ENCODE data around the gene L3MBTL2.

L3MBTL2 gene

DNA sequence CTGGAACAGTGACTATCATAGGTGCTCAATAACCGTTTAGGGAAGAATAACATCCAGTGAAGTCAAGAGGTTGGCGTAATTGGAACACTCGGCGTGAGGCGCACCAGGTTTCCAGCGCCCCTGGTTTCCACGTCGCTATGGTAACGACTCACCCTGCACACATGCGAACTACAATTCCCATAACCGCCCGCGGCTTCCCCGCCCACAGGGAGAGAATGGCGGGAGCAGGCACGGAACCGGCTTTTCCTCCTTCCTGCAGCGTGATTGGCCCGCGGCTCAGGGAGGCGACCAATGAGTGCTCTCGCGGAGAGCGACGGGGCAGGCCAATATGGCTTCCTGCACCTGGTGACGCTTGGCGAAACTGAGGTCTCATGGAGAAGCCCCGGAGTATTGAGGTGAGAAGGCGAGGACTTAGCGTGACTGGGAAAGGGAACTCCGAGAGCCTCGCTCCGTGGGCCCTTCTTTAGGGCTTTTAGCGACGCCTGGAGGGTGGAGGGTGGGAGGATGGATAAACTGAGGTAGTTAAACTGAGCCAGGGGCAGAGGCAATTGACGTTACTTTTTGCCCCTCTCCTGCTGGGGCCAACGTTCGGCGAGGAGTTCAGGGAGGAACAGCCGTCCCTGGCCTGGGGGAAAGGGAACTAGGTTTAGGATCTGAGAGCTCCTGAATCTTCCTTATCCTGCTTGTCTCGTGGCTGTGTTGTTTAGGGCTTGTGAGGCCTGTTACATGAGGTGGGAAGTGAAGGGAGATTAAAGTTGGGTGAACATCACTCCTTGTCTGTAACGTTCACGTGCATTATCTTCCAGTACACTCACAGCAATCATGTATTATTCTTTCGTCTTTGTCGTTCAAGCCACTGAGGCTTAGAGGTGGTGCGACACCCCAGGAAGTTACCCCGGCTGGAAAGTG, at the start of gene L3MBTL2:
L3MBTL2 (plus strand) TSS at position 321 of the 909 bp plus-strand sequence; CDS start at position 372, 51 bp downstream.
- in situ Hi-C loops (cut with HindIII; ENCODE audit: low sequenced_read_pairs), result no loop called here
- TF ChIP-seq, protein P1, sequence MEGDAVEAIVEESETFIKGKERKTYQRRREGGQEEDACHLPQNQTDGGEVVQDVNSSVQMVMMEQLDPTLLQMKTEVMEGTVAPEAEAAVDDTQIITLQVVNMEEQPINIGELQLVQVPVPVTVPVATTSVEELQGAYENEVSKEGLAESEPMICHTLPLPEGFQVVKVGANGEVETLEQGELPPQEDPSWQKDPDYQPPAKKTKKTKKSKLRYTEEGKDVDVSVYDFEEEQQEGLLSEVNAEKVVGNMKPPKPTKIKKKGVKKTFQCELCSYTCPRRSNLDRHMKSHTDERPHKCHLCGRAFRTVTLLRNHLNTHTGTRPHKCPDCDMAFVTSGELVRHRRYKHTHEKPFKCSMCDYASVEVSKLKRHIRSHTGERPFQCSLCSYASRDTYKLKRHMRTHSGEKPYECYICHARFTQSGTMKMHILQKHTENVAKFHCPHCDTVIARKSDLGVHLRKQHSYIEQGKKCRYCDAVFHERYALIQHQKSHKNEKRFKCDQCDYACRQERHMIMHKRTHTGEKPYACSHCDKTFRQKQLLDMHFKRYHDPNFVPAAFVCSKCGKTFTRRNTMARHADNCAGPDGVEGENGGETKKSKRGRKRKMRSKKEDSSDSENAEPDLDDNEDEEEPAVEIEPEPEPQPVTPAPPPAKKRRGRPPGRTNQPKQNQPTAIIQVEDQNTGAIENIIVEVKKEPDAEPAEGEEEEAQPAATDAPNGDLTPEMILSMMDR (IDR thresholded peaks at IDR 0.05; ENCODE audit: low read depth, low read length, missing control alignments), result no peak
- DNase-seq (ENCODE audit: low read depth), result peak; percentile 88

DNA sequence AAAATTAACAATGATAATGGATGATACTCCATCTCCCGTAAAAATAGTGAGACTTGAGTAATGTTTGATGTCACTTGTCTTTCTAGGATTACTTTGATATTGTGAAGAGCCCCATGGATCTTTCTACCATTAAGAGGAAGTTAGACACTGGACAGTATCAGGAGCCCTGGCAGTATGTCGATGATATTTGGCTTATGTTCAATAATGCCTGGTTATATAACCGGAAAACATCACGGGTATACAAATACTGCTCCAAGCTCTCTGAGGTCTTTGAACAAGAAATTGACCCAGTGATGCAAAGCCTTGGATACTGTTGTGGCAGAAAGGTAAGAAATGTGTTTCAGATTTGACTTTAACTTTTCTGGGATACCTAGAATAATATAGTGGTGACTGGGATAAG, 48.0 kb upstream of the L3MBTL2 start:
- in situ Hi-C loops (cut with HindIII; ENCODE audit: low sequenced_read_pairs), result loop anchor here (25.0 kb wide), 1 partner anchor 245 kb away; no protein-coding TSS in a partner anchor
- no peak overlapping the region for H3K4me3 ChIP-seq (ENCODE audit: low read depth, low read length)
- DNase-seq (ENCODE audit: low read depth), result no peak
- TF ChIP-seq, protein P1 (IDR thresholded peaks at IDR 0.05; ENCODE audit: low read depth, low read length, missing control alignments), result no peak

More for the DNA sequence above, at the start of gene L3MBTL2:
- peak within 1 kb of the TSS; percentile 71 for H3K4me3 ChIP-seq (ENCODE audit: low read depth, low read length)

DNA sequence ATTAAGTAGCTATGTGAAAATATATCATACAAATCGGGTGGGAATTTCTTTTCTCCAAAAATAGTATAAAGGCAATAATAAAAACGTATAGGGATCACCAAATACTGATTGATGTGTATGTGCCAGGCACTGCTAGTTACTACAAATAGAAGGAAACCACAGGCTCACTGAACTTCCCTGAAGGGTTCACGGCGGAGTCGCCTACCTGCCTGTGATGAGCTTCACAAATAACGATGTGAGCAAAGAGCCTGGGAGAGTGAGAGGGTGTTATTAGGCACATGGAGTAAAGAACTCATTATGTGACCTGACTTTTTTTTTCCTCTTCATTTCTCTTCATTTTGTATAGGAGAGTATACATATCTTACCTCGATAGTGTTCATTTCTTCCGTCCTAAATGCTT, 36.0 kb upstream of the L3MBTL2 start:
- no peak overlapping the region for H3K4me3 ChIP-seq (ENCODE audit: low read depth, low read length)
- TF ChIP-seq, protein P1 (IDR thresholded peaks at IDR 0.05; ENCODE audit: low read depth, low read length, missing control alignments), result no peak
- in situ Hi-C loops (cut with HindIII; ENCODE audit: low sequenced_read_pairs), result loop anchor here (25.0 kb wide), 1 partner anchor 257 kb away; no protein-coding TSS in a partner anchor
- DNase-seq (ENCODE audit: low read depth), result no peak

DNA sequence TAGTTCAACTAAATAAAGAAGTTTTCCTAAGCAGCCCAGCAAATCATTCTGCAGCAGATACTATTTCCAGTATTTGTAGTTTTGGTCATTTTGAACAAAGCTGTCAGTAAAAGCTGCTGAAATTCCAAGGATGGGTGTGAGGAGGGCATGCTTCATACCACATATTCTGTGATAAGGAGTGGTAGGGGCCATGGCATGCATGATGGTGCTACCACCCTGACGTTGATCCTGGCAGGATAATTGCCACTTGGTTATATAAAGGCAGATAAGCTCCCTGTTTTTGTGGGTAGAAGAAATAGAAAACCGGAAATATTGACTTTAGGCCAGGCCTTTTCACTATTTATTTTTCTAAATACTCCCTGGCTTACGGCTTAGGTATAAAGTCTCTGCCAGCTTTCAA, 33.1 kb upstream of the L3MBTL2 start:
- TF ChIP-seq, protein P1 (IDR thresholded peaks at IDR 0.05; ENCODE audit: low read depth, low read length, missing control alignments), result no peak
- in situ Hi-C loops (cut with HindIII; ENCODE audit: low sequenced_read_pairs), result loop anchor here (25.0 kb wide), 1 partner anchor 260 kb away; no protein-coding TSS in a partner anchor
- DNase-seq (ENCODE audit: low read depth), result no peak

DNA sequence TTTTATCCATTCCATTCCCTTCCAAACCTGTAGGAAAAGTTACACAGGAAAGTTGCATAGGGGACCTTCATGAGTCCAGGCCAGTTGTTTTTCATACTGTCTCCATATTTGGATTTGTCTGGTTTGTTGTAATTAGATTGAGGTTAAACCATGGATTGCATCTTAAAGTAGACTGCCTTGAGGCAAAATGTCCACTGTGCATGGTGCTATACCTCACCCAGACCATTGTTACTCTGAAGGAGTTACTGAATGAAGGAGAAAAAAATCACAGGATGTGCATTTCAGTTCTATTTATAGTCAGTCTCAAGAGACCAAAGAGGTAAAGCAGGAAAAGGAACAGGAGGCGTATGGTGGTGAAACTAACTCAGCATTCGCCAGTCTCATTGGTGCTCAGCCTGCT, 29.6 kb upstream of the L3MBTL2 start:
- in situ Hi-C loops (cut with HindIII; ENCODE audit: low sequenced_read_pairs), result no loop called here
- DNase-seq (ENCODE audit: low read depth), result no peak
- H3K4me3 ChIP-seq (ENCODE audit: low read depth, low read length), result no peak overlapping the region
- TF ChIP-seq, protein P1 (IDR thresholded peaks at IDR 0.05; ENCODE audit: low read depth, low read length, missing control alignments), result no peak

More for the DNA sequence above, 33.1 kb upstream of the L3MBTL2 start:
- H3K4me3 ChIP-seq (ENCODE audit: low read depth, low read length), result no peak overlapping the region

DNA sequence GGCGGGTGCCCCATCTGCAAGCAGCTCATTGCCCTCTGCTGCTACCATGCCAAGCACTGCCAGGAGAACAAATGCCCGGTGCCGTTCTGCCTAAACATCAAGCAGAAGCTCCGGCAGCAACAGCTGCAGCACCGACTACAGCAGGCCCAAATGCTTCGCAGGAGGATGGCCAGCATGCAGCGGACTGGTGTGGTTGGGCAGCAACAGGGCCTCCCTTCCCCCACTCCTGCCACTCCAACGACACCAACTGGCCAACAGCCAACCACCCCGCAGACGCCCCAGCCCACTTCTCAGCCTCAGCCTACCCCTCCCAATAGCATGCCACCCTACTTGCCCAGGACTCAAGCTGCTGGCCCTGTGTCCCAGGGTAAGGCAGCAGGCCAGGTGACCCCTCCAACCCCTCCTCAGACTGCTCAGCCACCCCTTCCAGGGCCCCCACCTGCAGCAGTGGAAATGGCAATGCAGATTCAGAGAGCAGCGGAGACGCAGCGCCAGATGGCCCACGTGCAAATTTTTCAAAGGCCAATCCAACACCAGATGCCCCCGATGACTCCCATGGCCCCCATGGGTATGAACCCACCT, 28.0 kb upstream of the L3MBTL2 start:
- DNase-seq (ENCODE audit: low read depth), result no peak
- in situ Hi-C loops (cut with HindIII; ENCODE audit: low sequenced_read_pairs), result no loop called here
- TF ChIP-seq, protein P1 (IDR thresholded peaks at IDR 0.05; ENCODE audit: low read depth, low read length, missing control alignments), result no peak
- H3K4me3 ChIP-seq (ENCODE audit: low read depth, low read length), result no peak overlapping the region

Measured in astrocyte of the cerebellum (primary cell).